ENCODE data around the gene AGAP1. TPM values are rescaled to one million over a fixed set of nuclear protein-coding genes. Genes with fewer than 3 reads are reported as not detected.
"Not testable (repeated sequence)": the region's sequence is repeated elsewhere in the genome, so short reads cannot be mapped to it uniquely, and the experiment has no call there.

AGAP1 gene
- total RNA-seq, 1 donor from 2014 or later, result 46.3 TPM

- H3K9me3 Mint-ChIP-seq, result no peaks in the 10 kb centered on the region
- no peak for TF ChIP-seq CTCF (conservative IDR thresholded peaks at IDR 0.05)
- H3K27me3 Mint-ChIP-seq, result no peaks in the 10 kb centered on the region
- H3K4me1 Mint-ChIP-seq (ENCODE audit: unreplicated experiment), result peaks cover 22% of the 10 kb centered on the region
- no peak overlapping the region for H3K27ac Mint-ChIP-seq
- no peaks in the 10 kb centered on the region for H3K36me3 Mint-ChIP-seq
- DNase-seq (ENCODE audit: extremely low spot score, unreplicated experiment), result no peak
- no peak overlapping the region for H3K4me3 Mint-ChIP-seq
Measured at GRCh38 chr2:236089271-236090026, 595.6 kb downstream of the AGAP1 start.

GRCh38 chr2:236090027-236090382, 596.2 kb downstream of the AGAP1 start:
- H3K36me3 Mint-ChIP-seq, result no peaks in the 10 kb centered on the region
- TF ChIP-seq CTCF (conservative IDR thresholded peaks at IDR 0.05), result no peak
- no peaks in the 10 kb centered on the region for H3K9me3 Mint-ChIP-seq
- no peaks in the 10 kb centered on the region for H3K27me3 Mint-ChIP-seq
- no peak overlapping the region for H3K27ac Mint-ChIP-seq
- H3K4me3 Mint-ChIP-seq, result no peak overlapping the region
- no peak for DNase-seq (ENCODE audit: extremely low spot score, unreplicated experiment)
- peaks cover 22% of the 10 kb centered on the region for H3K4me1 Mint-ChIP-seq (ENCODE audit: unreplicated experiment)

GRCh38 chr2:236090826-236091225, 597.0 kb downstream of the AGAP1 start:
- peaks cover 22% of the 10 kb centered on the region for H3K4me1 Mint-ChIP-seq (ENCODE audit: unreplicated experiment)
- not testable (repeated sequence) for H3K36me3 Mint-ChIP-seq; H3K4me3 Mint-ChIP-seq; DNase-seq (ENCODE audit: extremely low spot score, unreplicated experiment); H3K9me3 Mint-ChIP-seq; H3K27me3 Mint-ChIP-seq; H3K27ac Mint-ChIP-seq

GRCh38 chr2:236092714-236093113, 598.9 kb downstream of the AGAP1 start:
- Mint-ChIP-seq H3K27ac (no peak overlapping the region), H3K9me3 (no peaks in the 10 kb centered on the region), H3K27me3 (no peaks in the 10 kb centered on the region), H3K36me3 (no peaks in the 10 kb centered on the region), H3K4me1 (ENCODE audit: unreplicated experiment) (peaks cover 6% of the 10 kb centered on the region), H3K4me3 (no peak overlapping the region)
- no peak for DNase-seq (ENCODE audit: extremely low spot score, unreplicated experiment)
- no peak for TF ChIP-seq CTCF (conservative IDR thresholded peaks at IDR 0.05)

- peaks cover 6% of the 10 kb centered on the region for H3K4me1 Mint-ChIP-seq (ENCODE audit: unreplicated experiment)
- no peak overlapping the region for H3K27ac Mint-ChIP-seq
- no peaks in the 10 kb centered on the region for H3K27me3 Mint-ChIP-seq
- no peaks in the 10 kb centered on the region for H3K36me3 Mint-ChIP-seq
- no peak for DNase-seq (ENCODE audit: extremely low spot score, unreplicated experiment)
- no peak overlapping the region for H3K4me3 Mint-ChIP-seq
- no peaks in the 10 kb centered on the region for H3K9me3 Mint-ChIP-seq
- peak; percentile 33 for TF ChIP-seq CTCF (conservative IDR thresholded peaks at IDR 0.05)
Measured at GRCh38 chr2:236093134-236093533, 599.3 kb downstream of the AGAP1 start.

GRCh38 chr2:236095504-236095903, 601.7 kb downstream of the AGAP1 start:
- no peak for DNase-seq (ENCODE audit: extremely low spot score, unreplicated experiment)
- Mint-ChIP-seq H3K4me1 (ENCODE audit: unreplicated experiment) (no peaks in the 10 kb centered on the region), H3K4me3 (no peak overlapping the region), H3K9me3 (no peaks in the 10 kb centered on the region), H3K27ac (no peak overlapping the region), H3K27me3 (no peaks in the 10 kb centered on the region), H3K36me3 (no peaks in the 10 kb centered on the region)
- TF ChIP-seq CTCF (conservative IDR thresholded peaks at IDR 0.05), result no peak

All from type B pancreatic cell (in vitro differentiated cells).